ENCODE measurements around the gene TFPI2. TPM values are rescaled to one million over a fixed set of nuclear protein-coding genes. Genes with fewer than 3 reads are reported as not detected.

The TFPI2 gene
- total RNA-seq, 1 experiment from 2014 or later: not detected

- Mint-ChIP-seq H3K4me3 (ENCODE audit: unreplicated experiment) (no peak overlapping the region), H3K4me1 (ENCODE audit: low read depth, unreplicated experiment) (no peaks in the 10 kb centered on the region), H3K27me3 (ENCODE audit: insufficient read depth, unreplicated experiment) (peaks cover 8% of the 10 kb centered on the region), H3K9me3 (ENCODE audit: unreplicated experiment) (no peaks in the 10 kb centered on the region), H3K27ac (ENCODE audit: unreplicated experiment) (no peak overlapping the region), H3K36me3 (ENCODE audit: insufficient read depth, unreplicated experiment) (no peaks in the 10 kb centered on the region)
- no peak for DNase-seq
- intact Hi-C loops (cut with micrococcal nuclease; ENCODE audit: unreplicated experiment): no loop called here
- no TSS peak for BruUV-seq (replicated peaks)
- POLR2A ChIA-PET: no interaction called here
- Histone ChIP-seq H3K4me1 (no peaks in the 10 kb centered on the region), H3K27me3 (replicated peaks; ENCODE audit: control insufficient read depth, insufficient read depth, low read length) (no peaks in the 10 kb centered on the region), H3K9me3 (no peaks in the 10 kb centered on the region), H3K4me3 (ENCODE audit: low read depth, low read length) (no peak overlapping the region), H3K36me3 (ENCODE audit: control insufficient read depth, insufficient read depth, low read length) (no peaks in the 10 kb centered on the region)
- no peak for TF ChIP-seq CTCF (IDR thresholded peaks at IDR 0.05; ENCODE audit: insufficient read depth in 1 of 2, low read depth in 1 of 2, low read length in 1 of 2, severe bottlenecking in 1 of 2, unreplicated experiment in 1 of 2)
- CTCF ChIA-PET: no interaction called here
Observed at GRCh38 chr7:93923296-93923695, 32.7 kb upstream of the TFPI2 start.

- Histone ChIP-seq H3K4me3 (ENCODE audit: low read depth, low read length) (peak within 1 kb of the TSS; percentile 4; the same call in 1 of the 2 replicates), H3K27me3 (replicated peaks; ENCODE audit: control insufficient read depth, insufficient read depth, low read length) (no peaks in the 10 kb centered on the region), H3K36me3 (ENCODE audit: control insufficient read depth, insufficient read depth, low read length) (no peaks in the 10 kb centered on the region), H3K4me1 (no peaks in the 10 kb centered on the region), H3K9me3 (no peaks in the 10 kb centered on the region)
- no TSS peak for BruUV-seq (replicated peaks)
- no peak for TF ChIP-seq CTCF (IDR thresholded peaks at IDR 0.05; ENCODE audit: insufficient read depth in 1 of 2, low read depth in 1 of 2, low read length in 1 of 2, severe bottlenecking in 1 of 2, unreplicated experiment in 1 of 2)
- Mint-ChIP-seq H3K27ac (ENCODE audit: unreplicated experiment) (no peak within 1 kb of the TSS), H3K4me1 (ENCODE audit: low read depth, unreplicated experiment) (no peaks in the 10 kb centered on the region), H3K36me3 (ENCODE audit: insufficient read depth, unreplicated experiment) (no peaks in the 10 kb centered on the region), H3K27me3 (ENCODE audit: insufficient read depth, unreplicated experiment) (peaks cover 8% of the 10 kb centered on the region), H3K9me3 (ENCODE audit: unreplicated experiment) (no peaks in the 10 kb centered on the region), H3K4me3 (ENCODE audit: unreplicated experiment) (no peak within 1 kb of the TSS)
- ChIA-PET POLR2A (interaction anchor here (0.6 kb wide), 1 partner anchor 317 kb away, joined by 4 read pairs; no protein-coding TSS in a partner anchor), CTCF (no interaction called here)
- DNase-seq: no peak
- intact Hi-C loops (cut with micrococcal nuclease; ENCODE audit: unreplicated experiment): no loop called here
Observed at GRCh38 chr7:93921607-93922566, 31.3 kb upstream of the TFPI2 start, which contains the start of gene GNG11. Gene GNG11 (plus strand): TSS chr7:93921735. CDS start chr7:93922138, 403 bp downstream.

- ChIA-PET CTCF (no interaction called here), POLR2A (interaction anchor here (0.6 kb wide), 1 partner anchor 318 kb away, joined by 4 read pairs; no protein-coding TSS in a partner anchor)
- peaks cover 12% of the 10 kb centered on the region for H3K27me3 Mint-ChIP-seq (ENCODE audit: insufficient read depth, unreplicated experiment)
- no TSS peak for BruUV-seq (replicated peaks)
- Histone ChIP-seq H3K9me3 (no peaks in the 10 kb centered on the region), H3K27me3 (replicated peaks; ENCODE audit: control insufficient read depth, insufficient read depth, low read length) (no peaks in the 10 kb centered on the region), H3K36me3 (ENCODE audit: control insufficient read depth, insufficient read depth, low read length) (no peaks in the 10 kb centered on the region), H3K4me3 (ENCODE audit: low read depth, low read length) (no peak overlapping the region), H3K4me1 (no peaks in the 10 kb centered on the region)
- H3K4me3 Mint-ChIP-seq (ENCODE audit: unreplicated experiment): no peak overlapping the region
- TF ChIP-seq CTCF (IDR thresholded peaks at IDR 0.05; ENCODE audit: insufficient read depth in 1 of 2, low read depth in 1 of 2, low read length in 1 of 2, severe bottlenecking in 1 of 2, unreplicated experiment in 1 of 2): no peak
- no peak for DNase-seq
- H3K9me3 Mint-ChIP-seq (ENCODE audit: unreplicated experiment): no peaks in the 10 kb centered on the region
- H3K4me1 Mint-ChIP-seq (ENCODE audit: low read depth, unreplicated experiment): no peaks in the 10 kb centered on the region
- intact Hi-C loops (cut with micrococcal nuclease; ENCODE audit: unreplicated experiment): no loop called here
- no peaks in the 10 kb centered on the region for H3K36me3 Mint-ChIP-seq (ENCODE audit: insufficient read depth, unreplicated experiment)
- no peak overlapping the region for H3K27ac Mint-ChIP-seq (ENCODE audit: unreplicated experiment)
Observed at GRCh38 chr7:93921186-93921585, 30.6 kb upstream of the TFPI2 start.
